Natural killer cell (primary cell): ENCODE measurements around the gene KCNN1. TPM values are rescaled to one million over a fixed set of nuclear protein-coding genes. Genes with fewer than 3 reads are reported as not detected.

Source experiments
- ATAC-seq, 3 donors: fragments of 150-1000 bp in 2 of 3; fragments of 200-7000 bp in 1 of 3; cut with Tn5 transposase; 1 replicate in 1 of 3; 2 replicates in 2 of 3; pipeline ENCODE4 v1.10.0; 2021; ENCODE audit warnings: mild to moderate bottlenecking in 2 of 3, moderate library complexity in 2 of 3
- DNase-seq, 2 donors: peaks; one replicate each; pipeline versions ENCODE4 v3.0.0 to v3.0.0-alpha.2; 2013 to 2021; ENCODE audit warnings: mixed read lengths in 1 of 2
- H3K27ac ChIP-seq: one replicate; pipeline ENCODE4 v1.5.1; 2013; ENCODE audit warnings: mild to moderate bottlenecking, low read length
- H3K27me3 ChIP-seq: one replicate; pipeline ENCODE4 v1.6.1; 2013; ENCODE audit warnings: low read length; ENCODE audit not compliant: control insufficient read depth, insufficient read depth
- H3K36me3 ChIP-seq: one replicate; pipeline ENCODE4 v1.6.1; 2013; ENCODE audit warnings: low read length; ENCODE audit not compliant: control insufficient read depth, insufficient read depth
- H3K4me1 ChIP-seq: one replicate; pipeline ENCODE4 v1.6.1; 2013; ENCODE audit warnings: low read length; ENCODE audit not compliant: control insufficient read depth, insufficient read depth
- H3K4me3 ChIP-seq: one replicate; pipeline ENCODE4 v1.5.1; 2013; ENCODE audit warnings: low read length
- H3K9me3 ChIP-seq: one replicate; pipeline ENCODE4 v1.6.1; 2013; ENCODE audit warnings: low read length; ENCODE audit not compliant: control insufficient read depth, insufficient read depth
- H3K27ac Mint-ChIP-seq, 2 donors: one replicate each; pipeline ENCODE4 v1.8.0; 2022; ENCODE audit warnings: mild to moderate bottlenecking in 2 of 2, mixed read lengths in 2 of 2, moderate library complexity in 1 of 2
- H3K27me3 Mint-ChIP-seq, 2 donors: one replicate each; pipeline ENCODE4 v1.8.0; 2022; ENCODE audit warnings: low read depth in 2 of 2, mixed read lengths in 2 of 2
- H3K36me3 Mint-ChIP-seq: one replicate; pipeline ENCODE4 v1.8.0; 2022; ENCODE audit warnings: mixed read lengths
- H3K4me1 Mint-ChIP-seq, 2 donors: one replicate each; pipeline ENCODE4 v1.8.0; 2022; ENCODE audit warnings: mixed read lengths in 2 of 2
- H3K4me3 Mint-ChIP-seq: one replicate; pipeline ENCODE4 v1.8.0; 2022; ENCODE audit warnings: mild to moderate bottlenecking, moderate library complexity, mixed read lengths
- H3K9me3 Mint-ChIP-seq, 2 donors: one replicate each; pipeline ENCODE4 v1.8.0; 2022; ENCODE audit warnings: mixed read lengths in 2 of 2
- CTCF ChIP-seq: fragments of 200-600 bp; IDR thresholded peaks from one replicate; pipeline ENCODE4 v1.8.0; 2022; ENCODE audit warnings: antibody characterized with exemption
- WGBS: methylation state at CpG from one replicate; pipeline ENCODE4 v1.1.7; 2013; ENCODE audit warnings: missing lambda C conversion rate; ENCODE audit not compliant: insufficient coverage; 5-methylcytosine and 5-hydroxymethylcytosine counted together
- intact Hi-C: fragments of 100-400 bp; cut with micrococcal nuclease; formaldehyde crosslinking; loops from one replicate; pipeline ENCODE4 v1.14.2; 2022
- total RNA-seq, 4 donors: library from RNA; stranded (reverse); fragments of 120-200 nt in 1 of 4; gene quantifications; one replicate each; pipeline versions ENCODE4 v1.2.3 to v1.2.4, GENCODE V29; 2013 to 2022

The KCNN1 gene
- total RNA-seq, 3 donors from 2014 or later (not counting 1 experiment from before 2014, with no cell fraction given) = not detected

GRCh38 chr19:18045307-18046050 is 78.6 kb downstream of the KCNN1 start:
- H3K4me3 Mint-ChIP-seq = peak overlapping the region; percentile 60
- H3K36me3 ChIP-seq = no peaks in the 10 kb centered on the region
- ATAC-seq = peak in 2 of 3 donors; percentile 2 to 15
- H3K4me1 Mint-ChIP-seq = peaks cover 20 to 43% of the 10 kb centered on the region in 2 donors
- H3K27me3 Mint-ChIP-seq = peaks cover 7 to 31% of the 10 kb centered on the region in 2 donors
- H3K27ac Mint-ChIP-seq = peak overlapping the region; percentile 82 to 94
- H3K27ac ChIP-seq = peak overlapping the region; percentile 74
- H3K36me3 Mint-ChIP-seq = no peaks in the 10 kb centered on the region
- peak overlapping the region; percentile 25 for H3K4me3 ChIP-seq
- H3K27me3 ChIP-seq = no peaks in the 10 kb centered on the region
- DNase-seq = no peak
- peaks cover 31% of the 10 kb centered on the region for H3K4me1 ChIP-seq
- no peaks in the 10 kb centered on the region for H3K9me3 Mint-ChIP-seq
- peaks cover 6% of the 10 kb centered on the region for H3K9me3 ChIP-seq
- TF ChIP-seq CTCF = no peak
- WGBS = 52% methylated on average over 7 of the region's 7 CpGs
- intact Hi-C loops = loop anchor here (2.0 kb wide), 2 partner anchors 43 to 45 kb away; no protein-coding TSS in a partner anchor

- Histone ChIP-seq H3K4me1 (peaks cover 31% of the 10 kb centered on the region), H3K27me3 (no peaks in the 10 kb centered on the region), H3K27ac (no peak overlapping the region), H3K4me3 (no peak overlapping the region), H3K36me3 (no peaks in the 10 kb centered on the region), H3K9me3 (no peaks in the 10 kb centered on the region)
- Mint-ChIP-seq H3K36me3 (no peaks in the 10 kb centered on the region), H3K9me3 (no peaks in the 10 kb centered on the region), H3K4me1 (peaks cover 20 to 43% of the 10 kb centered on the region in 2 donors), H3K27ac (peak overlapping the region in 1 of 2 donors; percentile 94), H3K27me3 (peaks cover 7 to 28% of the 10 kb centered on the region in 2 donors), H3K4me3 (peak overlapping the region; percentile 25)
- TF ChIP-seq CTCF = no peak
- WGBS = 88% methylated on average over 14 of the region's 14 CpGs
- ATAC-seq (no peak), DNase-seq (no peak)
- intact Hi-C loops = no loop called here
Measured at GRCh38 chr19:18046059-18046718, 79.3 kb downstream of the KCNN1 start.

GRCh38 chr19:18049385-18049784 is 82.5 kb downstream of the KCNN1 start:
- ATAC-seq = no peak
- 81% methylated on average over 10 of the region's 10 CpGs for WGBS
- H3K4me3 Mint-ChIP-seq = no peak overlapping the region
- intact Hi-C loops = no loop called here
- no peak for TF ChIP-seq CTCF
- Histone ChIP-seq H3K27ac (no peak overlapping the region), H3K9me3 (no peaks in the 10 kb centered on the region), H3K4me3 (no peak overlapping the region), H3K36me3 (no peaks in the 10 kb centered on the region), H3K27me3 (no peaks in the 10 kb centered on the region), H3K4me1 (peaks cover 23% of the 10 kb centered on the region)
- H3K4me1 Mint-ChIP-seq = peaks cover 8 to 31% of the 10 kb centered on the region in 2 donors
- DNase-seq = no peak
- H3K27me3 Mint-ChIP-seq = peaks cover 0 to 18% of the 10 kb centered on the region in 2 donors
- no peaks in the 10 kb centered on the region for H3K36me3 Mint-ChIP-seq
- H3K27ac Mint-ChIP-seq = no peak overlapping the region
- H3K9me3 Mint-ChIP-seq = no peaks in the 10 kb centered on the region

Other genes with a start within 250 kb of the KCNN1 start
- 10 to 100 TPM; 41.0 to 59.4 (median 45.8) TPM for gene MAP1S, start 247.6 kb upstream of the KCNN1 start, total RNA-seq
- 10 to 100 TPM; 56.1 to 67.7 (median 66.5) TPM for gene FCHO1, start 215.6 kb upstream of the KCNN1 start, total RNA-seq
- gene B3GNT3, start 172.0 kb upstream of the KCNN1 start, total RNA-seq = not detected
- gene INSL3, start 145.6 kb upstream of the KCNN1 start, total RNA-seq = 1 to 10 TPM; 1.5 to 2.9 (median 1.7) TPM
- gene JAK3, start 119.1 kb upstream of the KCNN1 start, total RNA-seq = 100 to 1,000 TPM in 1 of 3 donors, 10 to 100 TPM in 2; 72.1 to 105 (median 96.1) TPM
- 1,000 to 10,000 TPM; 1,015 to 1,285 (median 1,208) TPM for gene RPL18A, start 107.2 kb upstream of the KCNN1 start, total RNA-seq
- gene SLC5A5, start 95.2 kb upstream of the KCNN1 start, total RNA-seq = under 1 TPM; 0.25 to 0.43 (median 0.26) TPM
- 10 to 100 TPM; 32.6 to 37.6 (median 37.4) TPM for gene CCDC124, start 34.1 kb upstream of the KCNN1 start, total RNA-seq
- gene ARRDC2, start 41.1 kb downstream of the KCNN1 start, total RNA-seq = 100 to 1,000 TPM; 110 to 131 (median 121) TPM
- gene IL12RB1, start 119.8 kb downstream of the KCNN1 start, total RNA-seq = 100 to 1,000 TPM in 1 of 3 donors, 10 to 100 TPM in 2; 90.1 to 105 (median 95.7) TPM
- 100 to 1,000 TPM in 2 of 3 donors, 10 to 100 TPM in 1; 84.5 to 101 (median 101) TPM for gene MAST3, start 130.7 kb downstream of the KCNN1 start, total RNA-seq
- 10 to 100 TPM; 12.3 to 26.4 (median 16.0) TPM for gene PIK3R2, start 186.1 kb downstream of the KCNN1 start, total RNA-seq
- gene IFI30, start 206.7 kb downstream of the KCNN1 start, total RNA-seq = 100 to 1,000 TPM in 1 of 3 donors, 10 to 100 TPM in 2; 38.2 to 109 (median 89.5) TPM
- gene MPV17L2, start 226.1 kb downstream of the KCNN1 start, total RNA-seq = 1 to 10 TPM; 4.1 to 5.6 (median 4.5) TPM
- 1 to 10 TPM; 5.2 to 7.8 (median 7.6) TPM for gene RAB3A, start 236.9 kb downstream of the KCNN1 start, total RNA-seq